ENCODE data around the gene PSMD13.
"Not testable (repeated sequence)": the region's sequence is repeated elsewhere in the genome, so short reads cannot be mapped to it uniquely, and the experiment has no call there.

Gene PSMD13

GRCh38 chr11:236774-237767, at the start of gene PSMD13:
PSMD13 (plus strand) TSS chr11:236976; CDS start chr11:237050, 74 bp downstream.
- peak; percentile 88 for DNase-seq

- DNase-seq = not testable (repeated sequence)
Observed at GRCh38 chr11:189200-189783, 47.5 kb upstream of the PSMD13 start.

- DNase-seq = not testable (repeated sequence)
Observed at GRCh38 chr11:189843-190311, 46.9 kb upstream of the PSMD13 start.

GRCh38 chr11:190546-190945, 46.2 kb upstream of the PSMD13 start:
- not testable (repeated sequence) for DNase-seq

DNA sequence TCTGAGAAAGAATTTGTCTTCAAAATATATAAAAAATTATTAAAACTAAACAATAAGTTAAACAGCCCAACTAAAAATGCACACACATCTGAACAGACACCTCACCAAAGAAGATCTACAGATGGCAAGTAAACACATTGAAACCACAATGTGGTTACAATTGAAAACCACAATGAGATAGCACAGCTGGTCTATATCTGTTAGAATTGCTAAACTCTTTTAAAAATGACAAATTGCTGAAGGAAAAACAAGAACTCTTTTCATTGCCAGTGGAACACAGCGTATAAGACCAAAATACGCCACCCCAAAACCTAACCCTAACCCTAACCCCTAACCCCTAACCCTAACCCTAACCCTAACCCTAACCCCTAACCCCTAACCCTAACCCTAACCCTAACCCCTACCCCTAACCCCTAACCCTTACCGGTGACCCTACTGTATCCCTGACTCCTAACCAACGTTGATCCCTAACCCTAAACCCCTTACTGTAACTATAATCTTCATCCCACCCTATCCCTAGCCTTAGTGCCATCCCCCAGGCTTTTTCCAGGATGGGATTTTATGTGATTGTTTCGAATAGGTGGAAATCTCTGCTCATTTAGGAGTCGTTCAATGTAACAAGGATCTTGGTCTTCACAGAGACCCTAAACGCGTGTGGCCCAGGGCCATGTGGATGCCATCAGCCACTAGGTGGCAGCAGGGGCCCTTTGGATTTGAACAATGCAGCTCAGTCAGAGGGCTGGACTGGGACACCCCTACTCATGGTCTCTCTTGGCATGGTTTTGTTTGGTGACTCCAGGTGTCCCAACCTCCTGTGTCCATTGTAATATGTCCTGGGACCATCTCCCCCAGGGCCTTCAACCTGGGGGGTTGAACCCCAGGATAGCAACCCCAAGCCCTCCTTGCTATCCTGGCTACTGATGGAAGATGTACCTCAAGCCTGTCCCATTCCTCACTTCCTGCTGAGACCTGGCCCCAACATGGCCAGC, 45.0 kb upstream of the PSMD13 start:
- peak; percentile 54 for DNase-seq

GRCh38 chr11:192674-193128, 44.1 kb upstream of the PSMD13 start, which contains the start of gene SCGB1C1:
SCGB1C1 (plus strand) TSS chr11:193078; CDS start chr11:193100, 22 bp downstream.
- not testable (repeated sequence) for DNase-seq

DNA sequence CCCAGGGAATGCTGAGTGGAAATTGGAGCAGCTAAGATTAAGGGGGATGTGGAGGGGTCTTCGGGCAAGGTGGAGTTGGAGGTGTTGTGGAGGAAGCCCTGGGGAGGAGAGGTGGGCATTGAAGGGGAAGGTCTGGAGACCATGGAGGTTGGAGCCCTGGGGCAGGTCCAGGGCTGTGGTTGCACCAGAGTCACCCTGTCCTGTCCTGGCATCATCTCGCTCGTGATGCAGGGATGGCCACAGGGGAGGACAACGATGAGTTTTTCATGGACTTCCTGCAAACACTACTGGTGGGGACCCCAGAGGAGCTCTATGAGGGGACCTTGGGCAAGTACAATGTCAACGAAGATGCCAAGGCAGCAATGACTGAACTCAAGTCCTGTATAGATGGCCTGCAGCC, 43.3 kb upstream of the PSMD13 start:
- DNase-seq = not testable (repeated sequence)

GRCh38 chr11:196786-197731, 39.7 kb upstream of the PSMD13 start:
- DNase-seq = no peak

- DNase-seq = no peak
Observed at GRCh38 chr11:197741-198235, 39.0 kb upstream of the PSMD13 start.

DNA sequence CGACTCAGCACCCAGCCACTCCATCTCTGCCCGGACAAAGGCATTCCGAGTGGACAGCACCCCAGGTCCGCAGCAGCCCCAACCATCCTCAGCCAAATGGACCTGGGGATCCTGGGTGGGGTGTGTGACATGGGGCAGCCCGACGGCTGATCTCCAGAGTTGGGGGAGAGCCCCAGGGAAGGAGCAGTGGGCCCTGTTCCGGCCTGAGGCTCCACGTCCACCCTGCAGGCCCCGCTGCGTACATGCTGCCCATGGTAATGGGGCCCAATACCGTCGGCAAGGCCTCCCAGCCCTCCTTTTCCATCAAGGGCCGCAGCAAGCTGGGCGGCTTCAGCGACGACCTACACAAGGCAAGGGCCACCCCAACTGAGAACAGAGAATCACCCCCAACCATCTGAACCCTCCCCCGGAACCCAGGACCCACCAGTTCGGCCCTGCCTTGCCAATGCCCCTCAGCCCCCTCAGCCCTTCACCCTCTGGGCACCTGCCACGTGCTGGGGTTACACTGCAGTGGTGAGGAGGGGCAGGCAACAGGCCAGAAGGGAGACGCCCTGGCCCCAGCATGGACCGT, 38.5 kb upstream of the PSMD13 start:
- DNase-seq = no peak

DNA sequence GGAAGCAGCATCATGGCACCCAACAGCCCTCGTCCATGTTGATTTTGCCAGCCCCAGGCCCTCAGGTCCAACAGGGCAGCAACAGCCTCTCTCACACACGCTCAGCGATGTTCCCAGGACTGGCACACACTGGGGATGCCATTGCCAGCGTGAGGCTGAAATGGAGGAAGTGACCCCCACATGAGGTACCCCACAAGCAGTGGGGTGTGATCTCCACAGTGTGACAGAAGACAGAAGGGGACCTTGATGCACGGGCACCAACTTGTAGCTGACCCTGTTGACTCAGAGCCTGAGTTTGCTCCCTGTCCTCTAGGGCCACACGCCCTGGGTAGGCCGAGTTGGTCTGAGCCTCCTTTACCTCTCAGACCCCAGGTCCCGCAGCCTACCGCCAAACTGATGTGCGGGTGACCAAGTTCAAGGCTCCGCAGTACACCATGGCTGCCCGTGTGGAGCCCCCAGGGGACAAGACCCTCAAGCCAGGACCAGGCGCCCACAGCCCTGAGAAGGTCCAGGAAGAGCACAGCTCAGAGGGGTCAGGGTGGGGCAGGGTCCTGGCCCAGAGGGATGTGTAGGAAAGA, 37.7 kb upstream of the PSMD13 start:
- no peak for DNase-seq

GRCh38 chr11:199782-200181, 37.0 kb upstream of the PSMD13 start:
- DNase-seq = no peak

GRCh38 chr11:200224-201003, 36.4 kb upstream of the PSMD13 start:
- no peak for DNase-seq

DNA sequence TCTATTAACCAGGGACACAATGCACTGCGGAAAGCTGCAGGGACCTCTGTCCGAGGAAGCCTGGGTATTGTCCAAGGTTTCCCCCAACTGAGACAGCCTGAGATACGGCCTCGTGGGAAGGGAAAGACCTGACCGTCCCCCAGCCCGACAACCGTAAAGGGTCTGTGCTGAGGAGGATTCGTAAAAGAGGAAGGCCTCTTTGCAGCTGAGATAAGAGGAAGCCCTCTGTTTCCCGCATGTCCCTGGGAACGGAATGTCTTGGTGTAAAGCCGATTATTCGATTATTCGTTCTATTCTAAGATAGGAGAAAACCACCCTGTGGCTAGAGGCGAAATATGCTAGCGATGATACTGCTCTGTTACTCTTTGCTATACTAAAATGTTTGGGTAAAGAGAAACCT, 34.8 kb upstream of the PSMD13 start:
- no peak for DNase-seq

GRCh38 chr11:202490-202889, 34.3 kb upstream of the PSMD13 start:
- no peak for DNase-seq

GRCh38 chr11:203056-203944, 33.5 kb upstream of the PSMD13 start:
- no peak for DNase-seq

- DNase-seq = no peak
Observed at GRCh38 chr11:203945-204586, 32.7 kb upstream of the PSMD13 start.

GRCh38 chr11:204587-205109, 32.1 kb upstream of the PSMD13 start:
- no peak for DNase-seq

All from activated CD4-positive, alpha-beta T cell treated with anti-CD3 and anti-CD28 coated beads, Interleukin-2, amount 50 U/mL, for 16 hours (primary cell).